GM18907 (cell line): ENCODE data around the gene ARL6IP6.
"Not testable (repeated sequence)": the region's sequence is repeated elsewhere in the genome, so short reads cannot be mapped to it uniquely, and the experiment has no call there.

ENCODE experiments used
- ATAC-seq: cut with Tn5 transposase; IDR thresholded peaks from one replicate; pipeline ENCODE4 v1.9.1; 2021; ENCODE audit warnings: mild to moderate bottlenecking, moderate library complexity; ENCODE audit not compliant: unreplicated experiment

ARL6IP6 gene

GRCh38 chr2:152720794-152721193 is 2.4 kb downstream of the ARL6IP6 start:
- ATAC-seq = no peak

- ATAC-seq = not testable (repeated sequence)
These were observed 4.2 kb downstream of the ARL6IP6 start for GRCh38 chr2:152722639-152723038.

GRCh38 chr2:152723918-152724317 is 5.5 kb downstream of the ARL6IP6 start:
- ATAC-seq = no peak

GRCh38 chr2:152729844-152730243 is 11.4 kb downstream of the ARL6IP6 start:
- no peak for ATAC-seq

GRCh38 chr2:152730591-152731333 is 12.3 kb downstream of the ARL6IP6 start:
- peak; percentile 95 for ATAC-seq

- ATAC-seq = not testable (repeated sequence)
These were observed 19.1 kb downstream of the ARL6IP6 start for GRCh38 chr2:152737509-152737908.

- no peak for ATAC-seq
These were observed 20.0 kb downstream of the ARL6IP6 start for GRCh38 chr2:152738438-152738837.

GRCh38 chr2:152739705-152740104 is 21.3 kb downstream of the ARL6IP6 start:
- ATAC-seq = not testable (repeated sequence)

- peak; percentile 87 for ATAC-seq
These were observed 22.4 kb downstream of the ARL6IP6 start for GRCh38 chr2:152740743-152741328.

- peak; percentile 72 for ATAC-seq
These were observed 24.6 kb downstream of the ARL6IP6 start for GRCh38 chr2:152743002-152743401.

- ATAC-seq = not testable (repeated sequence)
These were observed 29.3 kb downstream of the ARL6IP6 start for GRCh38 chr2:152747751-152748150.

- no peak for ATAC-seq
These were observed 36.6 kb downstream of the ARL6IP6 start for GRCh38 chr2:152755029-152755428.

- ATAC-seq = no peak
These were observed 41.1 kb downstream of the ARL6IP6 start for GRCh38 chr2:152759290-152760072.

GRCh38 chr2:152761214-152761613 is 42.8 kb downstream of the ARL6IP6 start:
- ATAC-seq = no peak

- ATAC-seq = no peak
These were observed 43.8 kb downstream of the ARL6IP6 start for GRCh38 chr2:152762202-152762601.

- ATAC-seq = not testable (repeated sequence)
These were observed 44.8 kb downstream of the ARL6IP6 start for GRCh38 chr2:152763208-152763607.

- ATAC-seq = no peak
These were observed 45.2 kb downstream of the ARL6IP6 start for GRCh38 chr2:152763651-152764050.

GRCh38 chr2:152766928-152767327 is 48.5 kb downstream of the ARL6IP6 start:
- ATAC-seq = no peak

GRCh38 chr2:152781175-152781574 is 62.8 kb downstream of the ARL6IP6 start:
- ATAC-seq = no peak

- ATAC-seq = no peak
These were observed 63.8 kb downstream of the ARL6IP6 start for GRCh38 chr2:152782171-152782570.

- no peak for ATAC-seq
These were observed 72.5 kb downstream of the ARL6IP6 start for GRCh38 chr2:152790883-152791282.

GRCh38 chr2:152791979-152792378 is 73.6 kb downstream of the ARL6IP6 start:
- ATAC-seq = no peak
